ENCODE measurements around the gene SGCG.
"Not testable (repeated sequence)": the region's sequence is repeated elsewhere in the genome, so short reads cannot be mapped to it uniquely, and the experiment has no call there.

Gene SGCG

GRCh38 chr13:23212671-23213070 is 31.9 kb downstream of the SGCG start:
- peak; percentile 47 for DNase-seq

DNA sequence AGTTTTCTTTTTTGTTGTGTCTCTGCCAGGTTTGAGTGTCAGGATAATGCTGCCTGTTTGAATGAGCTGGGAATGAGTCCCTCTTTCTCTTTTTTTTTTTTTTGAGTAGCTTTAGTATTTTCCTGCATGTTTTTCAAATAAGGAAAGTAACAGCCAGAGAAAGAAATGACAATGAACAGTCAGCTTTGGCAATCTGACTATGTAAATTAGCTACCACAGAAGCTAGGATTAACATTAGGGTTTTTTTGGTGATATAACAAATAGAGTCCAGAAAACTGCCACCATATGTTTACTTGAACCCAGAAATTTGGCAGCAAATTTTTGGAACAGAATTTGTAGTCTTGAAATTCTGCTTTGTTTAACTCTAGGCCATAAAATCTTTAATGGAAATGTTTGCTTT is 50.5 kb downstream of the SGCG start:
- DNase-seq: no peak

- no peak for DNase-seq
These were observed 55.2 kb downstream of the SGCG start for GRCh38 chr13:23235994-23236393.

- peak; percentile 8 for DNase-seq
These were observed 62.3 kb downstream of the SGCG start for GRCh38 chr13:23243066-23243465.

- DNase-seq: not testable (repeated sequence)
These were observed 67.6 kb downstream of the SGCG start for GRCh38 chr13:23248410-23248809.

DNA sequence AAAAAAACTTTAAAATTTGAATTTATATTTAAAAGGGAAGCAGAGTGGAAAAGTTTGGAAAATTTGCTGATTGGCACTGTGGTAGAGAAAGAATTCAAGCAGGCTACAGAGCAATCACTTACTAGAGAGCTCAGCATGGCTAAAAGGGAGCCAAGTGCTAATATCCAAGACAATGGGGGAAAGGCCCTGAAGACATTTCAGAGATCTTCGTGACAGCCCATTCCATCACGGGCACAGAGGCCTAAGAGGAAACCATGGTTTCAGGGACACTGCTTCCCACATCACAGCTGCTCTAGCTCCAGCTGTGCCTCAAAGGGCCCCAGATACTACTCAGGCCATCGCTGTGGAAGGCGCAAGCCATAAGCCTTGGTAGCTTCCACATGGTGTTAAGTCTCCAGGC is 73.7 kb downstream of the SGCG start:
- no peak for DNase-seq

- no peak for DNase-seq
These were observed 86.8 kb downstream of the SGCG start for GRCh38 chr13:23267571-23267970.

DNA sequence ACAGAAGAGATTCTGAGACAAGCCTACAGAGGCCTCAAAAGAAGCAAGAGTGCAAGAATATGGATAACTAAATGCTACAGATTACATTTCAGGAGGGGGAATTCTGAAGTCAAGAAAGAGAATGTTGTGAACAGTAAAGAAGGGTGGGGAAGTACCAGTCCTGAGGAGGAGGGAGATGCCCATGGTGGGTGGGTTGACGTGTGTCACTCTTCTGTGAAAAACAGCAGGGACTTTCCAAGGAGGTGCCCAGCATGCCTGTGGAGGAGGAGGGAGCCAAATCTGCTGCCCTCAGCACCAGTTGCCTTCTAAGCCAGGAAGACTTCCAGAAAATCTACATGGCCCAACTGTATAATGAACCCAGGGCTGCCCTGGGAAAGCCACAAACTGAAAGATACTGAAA is 87.7 kb downstream of the SGCG start:
- DNase-seq: no peak

GRCh38 chr13:23271331-23271730 is 90.6 kb downstream of the SGCG start:
- DNase-seq: no peak

DNA sequence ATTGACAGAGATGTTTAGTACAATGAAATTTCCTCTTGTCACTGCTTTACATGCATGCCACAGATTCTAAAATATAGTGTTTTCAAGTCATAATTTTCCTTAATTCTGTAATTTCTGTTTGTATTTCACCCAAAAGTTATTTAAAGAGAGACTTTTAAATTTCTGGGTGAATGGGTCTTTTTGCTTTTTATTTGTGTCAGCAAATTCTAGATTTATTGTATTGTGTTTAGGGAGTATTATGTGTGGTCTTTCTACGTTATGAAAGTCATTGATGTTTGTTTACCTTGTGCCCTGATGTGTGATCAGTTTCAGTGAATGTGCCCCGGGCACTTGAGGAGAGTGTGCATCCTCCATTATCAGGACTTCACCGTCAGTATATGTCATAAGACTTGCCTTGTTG is 92.7 kb downstream of the SGCG start:
- DNase-seq: no peak

DNA sequence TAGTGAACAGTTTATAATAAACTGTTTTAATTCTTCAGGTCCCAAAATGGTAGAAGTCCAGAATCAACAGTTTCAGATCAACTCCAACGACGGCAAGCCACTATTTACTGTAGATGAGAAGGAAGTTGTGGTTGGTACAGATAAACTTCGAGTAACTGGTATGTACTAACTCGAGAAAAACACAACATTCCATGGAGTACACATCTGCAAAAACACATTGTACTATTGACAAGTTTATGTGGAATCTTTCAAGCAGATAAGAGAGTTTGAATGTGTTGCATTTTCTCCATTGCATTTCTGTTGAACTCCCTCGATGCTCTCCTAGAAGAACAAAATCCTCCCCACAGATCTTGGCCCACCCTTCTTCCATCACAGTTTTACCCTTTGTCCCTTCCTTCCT is 98.5 kb downstream of the SGCG start:
- no peak for DNase-seq

GRCh38 chr13:23288564-23288963 is 107.8 kb downstream of the SGCG start:
- DNase-seq: peak; percentile 19

- no peak for DNase-seq
These were observed 108.2 kb downstream of the SGCG start for GRCh38 chr13:23288995-23289394.

- peak; percentile 33 for DNase-seq
These were observed 109.2 kb downstream of the SGCG start for GRCh38 chr13:23289917-23290357.

DNA sequence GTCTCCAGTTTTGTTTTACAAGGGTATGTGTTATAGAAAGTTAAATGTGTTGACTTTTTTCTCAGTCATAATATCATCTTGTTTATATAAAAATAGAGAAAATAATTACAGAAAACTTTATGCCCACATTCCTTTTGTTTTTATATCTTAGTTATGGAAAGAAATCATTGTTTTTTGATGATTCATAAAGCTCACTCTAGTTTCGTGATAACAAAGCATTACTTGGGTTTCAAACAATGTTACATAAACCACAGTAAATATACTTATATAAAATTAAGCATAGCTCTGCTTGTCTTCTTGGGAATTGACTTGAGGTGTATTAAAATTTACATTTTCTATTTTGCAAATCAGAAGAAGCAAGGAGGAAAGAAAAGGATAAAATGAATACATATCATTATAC is 111.8 kb downstream of the SGCG start:
- DNase-seq: no peak

DNA sequence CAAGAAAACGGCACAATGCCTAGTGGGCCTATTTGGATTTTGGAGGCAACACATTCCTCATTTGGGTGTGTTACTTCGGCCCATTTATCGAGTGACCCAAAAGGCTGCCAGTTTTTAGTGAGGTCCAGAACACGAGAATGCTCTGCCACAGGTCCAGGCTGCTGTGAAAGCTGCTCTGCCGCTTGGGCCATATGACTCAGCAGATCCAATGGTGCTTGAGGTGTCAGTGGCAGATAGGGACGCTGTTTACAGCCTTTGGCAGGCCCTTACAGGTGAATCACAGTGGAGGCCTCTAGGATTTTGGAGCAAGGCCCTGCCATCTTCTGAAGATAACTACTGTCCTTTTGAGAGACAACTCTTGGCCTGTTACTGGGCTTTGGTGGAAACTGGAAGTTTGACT is 134.1 kb downstream of the SGCG start:
- not testable (repeated sequence) for DNase-seq

DNA sequence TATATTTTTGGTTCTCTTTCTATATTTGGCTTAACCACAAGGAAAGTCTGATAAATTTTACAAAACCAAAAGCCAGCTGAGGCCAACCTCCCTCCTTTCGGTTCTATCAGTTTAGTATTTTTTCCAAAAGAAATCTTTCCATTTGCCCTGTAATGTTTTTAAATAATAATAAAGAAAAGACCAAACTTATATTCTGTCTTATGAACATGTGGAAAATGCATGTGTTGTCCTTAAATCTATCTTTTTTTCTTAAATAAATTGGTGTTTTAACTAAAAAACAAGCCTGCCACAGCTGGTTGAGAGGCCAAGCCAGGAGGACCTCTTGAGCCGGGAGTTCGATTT is 139.1 kb downstream of the SGCG start:
- no peak for DNase-seq

DNA sequence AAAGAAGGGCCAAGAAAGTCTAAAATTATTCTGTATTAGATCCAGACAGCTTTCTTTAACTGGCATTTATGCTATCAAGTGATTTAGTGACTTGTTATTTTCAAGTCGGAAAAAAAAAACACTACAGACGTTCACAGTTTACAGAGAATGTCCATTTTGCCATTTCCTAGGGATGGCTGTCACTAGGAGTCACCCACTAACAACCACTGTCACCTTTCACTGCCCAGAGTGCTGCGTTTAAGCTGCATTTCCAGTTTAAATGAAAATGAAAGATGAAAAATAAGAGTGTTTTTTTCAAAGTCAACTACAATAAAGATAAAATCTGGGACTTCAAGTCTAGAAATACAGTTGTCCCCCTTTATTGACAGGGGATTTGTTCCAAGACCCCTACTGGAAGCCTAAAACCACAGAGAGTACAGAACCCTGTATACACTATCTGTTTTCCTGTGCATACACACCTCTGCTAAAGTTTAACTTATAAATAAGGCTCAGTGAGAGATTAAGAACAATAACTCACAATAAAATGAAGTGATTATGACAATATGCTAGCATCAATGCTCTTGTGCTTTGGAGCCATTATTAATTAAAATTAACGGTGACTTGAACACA is 140.3 kb downstream of the SGCG start:
- DNase-seq: no peak

DNA sequence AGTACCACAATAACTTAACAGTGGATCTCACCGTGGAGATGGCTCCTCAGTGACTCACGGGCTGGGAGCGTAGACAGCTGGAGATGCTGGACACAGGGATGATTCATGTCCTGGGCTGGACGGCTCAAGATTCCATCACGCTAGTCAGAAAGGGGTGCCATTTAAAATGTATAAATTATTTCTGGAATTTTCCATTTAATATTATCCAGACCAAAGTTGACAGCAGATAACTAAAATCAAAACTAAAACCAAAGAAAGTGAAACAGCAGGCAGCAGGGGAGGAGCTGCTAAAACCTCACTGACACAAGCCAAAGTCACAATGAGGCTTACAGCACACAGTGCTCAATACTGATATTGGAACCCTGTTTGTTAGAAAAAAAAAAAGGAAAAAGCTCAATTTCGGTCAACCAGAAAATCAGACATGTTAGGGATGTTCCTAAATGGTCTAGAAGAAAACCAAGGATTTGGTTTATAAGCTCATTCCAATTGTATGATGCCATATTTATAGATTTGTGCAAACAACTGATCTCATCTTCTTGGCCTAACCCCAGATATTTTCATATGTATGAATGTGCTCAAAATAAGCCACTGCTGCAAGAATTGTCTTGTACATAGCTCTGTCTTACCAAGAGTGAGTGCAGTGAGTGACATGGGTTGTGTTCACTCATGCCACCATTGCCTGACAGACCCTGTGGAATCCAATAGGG is 140.9 kb downstream of the SGCG start:
- DNase-seq: peak; percentile 63

GRCh38 chr13:23322353-23323336 is 141.9 kb downstream of the SGCG start:
- no peak for DNase-seq

GRCh38 chr13:23323946-23324709 is 143.3 kb downstream of the SGCG start:
- DNase-seq: peak; percentile 39

GRCh38 chr13:23325191-23325590 is 144.4 kb downstream of the SGCG start:
- DNase-seq: no peak

- DNase-seq: no peak
These were observed 149.6 kb downstream of the SGCG start for GRCh38 chr13:23330356-23330755.

All from eye (tissue), 1 donor.